ENCODE results near the gene NTF4. TPM values are rescaled to one million over a fixed set of nuclear protein-coding genes. Genes with fewer than 3 reads are reported as not detected.
"Not testable (repeated sequence)": the region's sequence is repeated elsewhere in the genome, so short reads cannot be mapped to it uniquely, and the experiment has no call there.

The NTF4 gene
- total and polyA plus RNA-seq, 2 of the 4 experiments (the other 2 are of a cell fraction): 0.09 to 0.18 TPM

GRCh38 chr19:49036815-49037214 lies 27.8 kb downstream of the NTF4 start, which contains the start of gene CGB1:
Gene CGB1 (minus strand): TSS chr19:49036895. CDS start chr19:49036711, 184 bp downstream.
- H2BK20ac ChIP-seq (ENCODE audit: low read depth, low read length); H3K23ac ChIP-seq (ENCODE audit: low read depth, low read length); H4K5ac ChIP-seq (ENCODE audit: low read depth, low read length); BruUV-seq (replicated peaks); H3K14ac ChIP-seq (replicated peaks; ENCODE audit: low read depth, low read length); H2BK15ac ChIP-seq (ENCODE audit: low read depth, low read length); H2BK5ac ChIP-seq (ENCODE audit: low read depth, low read length, poor library complexity, severe bottlenecking); H3K4ac ChIP-seq (ENCODE audit: low read depth, low read length); in situ Hi-C loops (cut with MboI; ENCODE audit: low sequenced_read_pairs); H4K20me1 ChIP-seq (ENCODE audit: insufficient read depth, low read length); H3K79me1 ChIP-seq (ENCODE audit: low read depth in 1 of 2, low read length in 2 of 2); DNase-seq; dilution Hi-C loops (cut with HindIII; ENCODE audit: low sequenced_read_pairs, unreplicated experiment); H2AFZ ChIP-seq (replicated peaks; ENCODE audit: low read length, poor library complexity); H3K27ac ChIP-seq (ENCODE audit: insufficient read depth, low read length); H3K18ac ChIP-seq (ENCODE audit: low read depth, low read length); H3K4me1 ChIP-seq (ENCODE audit: control insufficient read depth, insufficient read depth, low read length); intact Hi-C loops (cut with micrococcal nuclease); H2BK120ac ChIP-seq (ENCODE audit: low read depth, low read length); H3K27me3 ChIP-seq (ENCODE audit: control insufficient read depth, insufficient read depth, low read length); H3K9me3 ChIP-seq (ENCODE audit: control insufficient read depth, insufficient read depth, low read length); H3K4me2 ChIP-seq (ENCODE audit: low read depth, low read length); H4K8ac ChIP-seq (ENCODE audit: low read depth in 2 of 2, low read length in 2 of 2); CTCF ChIA-PET; H3K9ac ChIP-seq (ENCODE audit: low read depth, low read length); H3K56ac ChIP-seq (ENCODE audit: extremely low read depth, insufficient read depth, low read length); H2AK5ac ChIP-seq (ENCODE audit: low read depth, low read length); POLR2A ChIA-PET (ENCODE audit: unreplicated experiment); ATAC-seq (ENCODE audit: low read depth); H3K9me1 ChIP-seq (ENCODE audit: insufficient read depth, low read length); H3K36me3 ChIP-seq (ENCODE audit: control insufficient read depth, insufficient read depth, low read length); H2AK9ac ChIP-seq (replicated peaks; ENCODE audit: low read depth, low read length, poor library complexity); H4K91ac ChIP-seq (ENCODE audit: insufficient read depth, low read depth, low read length); H3K4me3 ChIP-seq (ENCODE audit: insufficient read depth, low read depth, low read length): not testable (repeated sequence)
- peak; percentile 30 for TF ChIP-seq CTCF (conservative IDR thresholded peaks at IDR 0.05; ENCODE audit: low read depth, low read length)
- 80% methylated on average over 7 of the region's 18 CpGs; no CpG with 5 or more reads in 1 of the 2 experiments for WGBS, 2 experiments (ENCODE audit: extremely low coverage in 2 of 2, insufficient read length in 1 of 2)
